UCSD-AML1 (cell line): Measurements from ENCODE around the gene CFAP100.
A peak's percentile ranks its signal among the peaks of the same experiment; 100 is the strongest.

Source experiments
- DNase-seq: peaks from one replicate; lab custom pipeline; 2025; ENCODE audit not compliant: unreplicated experiment; lab: John Stamatoyannopoulos, UW

Gene CFAP100

DNA sequence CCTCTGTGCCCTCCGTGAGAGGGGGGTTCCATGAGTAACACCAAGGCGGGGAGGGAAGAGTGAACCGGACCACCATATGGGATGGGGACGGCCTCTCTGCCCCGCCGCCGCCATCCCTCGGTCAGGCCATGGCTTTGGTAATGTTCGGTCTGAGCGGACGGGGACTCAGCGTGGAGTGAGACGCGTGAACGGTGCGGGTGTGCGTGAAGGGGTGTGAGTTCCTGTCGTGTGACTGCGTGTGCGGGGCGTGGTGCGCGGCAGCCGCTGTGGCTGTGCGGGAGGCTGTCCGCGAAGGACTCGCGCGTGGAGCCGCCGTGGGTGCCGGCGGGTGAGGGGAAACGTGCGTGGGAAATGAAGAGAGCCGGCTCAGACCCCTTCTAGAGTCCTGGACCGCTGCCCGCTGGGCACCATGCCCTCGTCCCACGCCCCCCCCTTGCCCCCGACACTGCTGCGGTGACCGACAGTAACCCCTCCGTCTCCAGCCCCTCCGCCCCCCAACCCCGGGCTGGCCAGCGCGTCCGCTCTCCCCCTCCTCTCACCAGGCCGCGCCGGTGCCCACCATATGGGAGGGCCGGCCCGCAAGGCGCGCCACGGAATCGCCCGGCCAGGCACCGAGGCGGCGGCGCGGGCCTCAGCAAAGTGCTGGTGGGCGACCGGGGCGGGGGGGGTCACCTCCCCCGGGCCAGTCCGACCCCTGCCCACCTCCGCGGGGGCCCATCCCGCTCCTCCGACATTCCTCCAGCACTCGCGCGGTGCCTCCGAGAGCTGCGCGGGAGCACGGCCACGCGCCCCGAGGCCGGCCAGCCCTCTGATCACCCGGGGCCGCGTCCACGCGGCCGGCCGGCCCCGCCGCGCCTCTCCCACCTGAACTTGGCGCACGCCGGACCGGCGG lies 38.1 kb upstream of the CFAP100 start:
- DNase-seq: no peak

DNA sequence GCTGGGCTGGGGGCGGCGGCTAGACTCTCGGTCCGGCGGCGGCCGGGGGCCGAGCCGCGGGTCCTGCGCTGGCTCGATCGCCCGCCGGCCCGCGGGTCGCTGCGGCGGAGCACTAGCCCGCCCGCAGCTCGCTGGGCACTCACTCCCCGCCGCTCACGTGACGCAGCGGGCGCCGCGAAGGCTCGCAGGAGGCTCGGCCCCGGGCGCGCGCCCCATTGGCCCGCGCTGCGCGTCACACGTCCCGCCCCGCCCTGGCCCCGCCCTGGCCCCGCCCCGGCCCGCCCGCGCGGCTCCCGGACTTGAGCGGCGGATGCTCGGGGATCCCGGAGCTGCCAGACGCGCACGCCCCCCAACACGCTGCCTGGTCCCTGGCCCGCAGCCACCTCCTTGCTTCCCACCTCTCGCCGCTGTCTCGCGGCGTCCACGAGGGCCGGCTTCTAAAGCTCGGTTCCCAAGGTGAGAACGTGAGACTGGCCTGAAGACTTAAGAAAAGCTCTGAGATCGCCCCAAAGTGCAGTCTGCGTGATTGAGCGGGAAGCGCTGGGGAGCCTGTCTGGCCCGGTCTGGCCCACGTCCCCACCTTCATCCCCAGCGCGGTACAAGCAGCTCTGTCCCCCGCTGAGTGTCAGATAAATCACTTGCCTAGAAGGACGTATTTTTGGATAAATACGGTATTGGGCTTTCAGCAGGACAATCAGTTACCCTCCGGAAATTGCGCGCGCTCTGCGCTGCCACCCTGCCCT lies 37.2 kb upstream of the CFAP100 start, which contains the start of gene KLF15:
Gene KLF15, minus strand, starts transcription at position 114 of the 743 bp plus-strand sequence. CDS start 4,486 bp downstream, outside the sequence.
- DNase-seq: peak; percentile 75

GRCh38 chr3:126358038-126358815 lies 36.5 kb upstream of the CFAP100 start:
- no peak for DNase-seq

DNA sequence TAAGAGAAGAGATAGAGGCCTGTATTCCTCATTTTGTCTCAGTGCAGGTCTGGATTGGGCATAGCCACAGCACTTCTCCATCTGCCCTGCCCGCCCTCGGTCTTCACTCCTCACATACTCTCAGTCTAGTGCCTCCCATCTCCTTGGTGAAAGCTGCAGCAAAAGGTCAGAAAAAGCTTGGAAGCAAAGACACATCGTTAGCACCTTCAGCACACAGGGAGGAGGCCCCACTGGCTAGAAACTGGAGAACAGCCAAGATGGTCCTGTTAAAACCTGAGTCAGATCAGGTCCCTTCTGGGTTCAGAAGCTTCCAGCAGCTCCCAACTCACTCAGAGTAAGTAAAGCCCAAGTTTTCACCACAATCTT lies 35.9 kb upstream of the CFAP100 start:
- DNase-seq: no peak

GRCh38 chr3:126360046-126360713 lies 34.5 kb upstream of the CFAP100 start:
- no peak for DNase-seq

- DNase-seq: no peak
These were observed 34.0 kb upstream of the CFAP100 start for GRCh38 chr3:126360714-126361060.

- DNase-seq: no peak
These were observed 33.5 kb upstream of the CFAP100 start for GRCh38 chr3:126361211-126361610.

DNA sequence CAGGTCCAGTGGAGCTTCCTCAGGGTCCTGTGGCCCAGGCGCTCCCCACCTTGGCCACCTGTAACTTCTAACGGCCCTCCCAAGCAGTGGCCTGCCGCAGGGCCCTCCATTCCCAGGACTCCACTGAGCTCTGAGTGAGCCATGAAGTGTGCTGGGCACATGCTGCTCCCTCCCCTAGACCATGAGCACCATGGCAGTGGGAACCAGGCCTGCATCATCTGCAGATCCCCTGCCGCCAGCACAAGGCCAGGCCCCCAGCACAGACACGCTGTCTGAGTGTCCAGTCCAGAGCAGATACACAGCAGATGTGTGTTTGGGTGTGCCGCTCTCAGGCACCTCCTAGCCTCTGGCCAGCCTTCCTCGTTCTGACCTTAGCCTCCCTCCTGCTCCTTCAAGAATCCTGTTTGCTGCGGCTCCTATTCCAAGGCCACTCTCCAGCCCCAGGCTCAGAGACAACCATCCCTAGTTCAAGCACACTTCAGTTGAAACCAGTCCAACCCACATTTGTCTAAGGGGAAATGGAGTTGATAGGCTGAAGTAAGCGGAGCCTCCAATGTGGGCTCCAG lies 30.5 kb upstream of the CFAP100 start:
- DNase-seq: no peak

DNA sequence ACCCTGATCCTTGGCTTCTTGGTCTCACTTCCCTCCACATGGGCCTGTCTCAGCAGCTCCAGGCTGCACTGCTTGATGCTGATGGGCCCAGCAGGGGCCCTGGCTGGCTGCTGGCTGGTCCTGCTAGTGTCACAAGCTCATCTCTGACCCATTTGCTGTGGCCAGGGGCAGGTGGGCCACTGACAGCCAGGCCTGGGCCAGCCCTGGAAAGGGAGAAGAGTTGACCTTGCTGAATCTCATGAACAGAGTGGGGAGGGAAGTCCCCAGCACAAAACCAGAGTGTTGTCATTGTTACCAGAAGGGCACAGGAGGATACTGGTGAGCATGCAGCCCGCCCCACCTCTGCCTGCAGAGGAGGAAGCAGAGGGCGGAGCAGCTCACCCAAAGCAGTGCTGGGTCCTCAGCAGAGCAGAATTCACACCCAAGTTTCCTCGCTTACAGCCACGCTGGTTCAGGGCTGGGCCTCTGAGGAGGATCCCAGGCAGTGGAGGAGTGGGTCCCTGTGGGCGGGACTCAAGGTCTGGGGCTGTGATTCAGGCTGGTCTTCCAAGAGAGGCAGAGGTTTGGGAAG lies 29.9 kb upstream of the CFAP100 start:
- no peak for DNase-seq

- DNase-seq: no peak
These were observed 29.1 kb upstream of the CFAP100 start for GRCh38 chr3:126365351-126366277.

GRCh38 chr3:126367316-126367805 lies 27.3 kb upstream of the CFAP100 start:
- no peak for DNase-seq

- no peak for DNase-seq
These were observed 25.2 kb upstream of the CFAP100 start for GRCh38 chr3:126369490-126369889.

- DNase-seq: no peak
These were observed 24.7 kb upstream of the CFAP100 start for GRCh38 chr3:126370055-126370454.

- no peak for DNase-seq
These were observed 24.1 kb upstream of the CFAP100 start for GRCh38 chr3:126370606-126371005.

DNA sequence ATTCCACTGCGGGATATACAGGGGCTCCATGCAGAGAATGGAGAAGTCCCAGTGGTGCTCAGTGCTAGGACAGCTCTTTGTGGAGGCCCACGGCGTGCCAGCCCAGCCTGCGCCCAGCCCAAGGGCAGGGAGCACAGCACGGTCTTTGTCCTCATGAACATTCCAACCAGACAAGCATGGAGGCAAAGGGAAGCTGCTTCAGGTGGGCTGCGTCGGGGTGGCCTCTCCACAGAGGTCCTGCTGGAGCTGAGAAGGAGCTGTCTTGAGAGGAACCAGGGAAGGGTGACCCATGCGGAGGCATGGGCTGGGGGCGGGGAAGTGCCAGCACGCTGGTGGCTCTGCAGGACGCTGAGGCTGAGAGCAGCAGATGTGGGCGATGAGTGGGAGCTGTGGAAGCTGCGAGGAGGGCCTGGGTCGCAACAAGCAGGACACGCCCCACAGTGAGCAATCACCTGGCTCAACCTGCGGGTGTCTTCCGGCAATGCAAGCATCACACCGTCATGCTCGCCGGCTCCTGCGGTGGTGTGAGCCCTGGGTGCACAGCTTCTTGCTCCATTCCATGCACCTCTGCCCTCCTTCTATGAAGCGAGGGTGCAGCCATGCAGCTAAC lies 23.5 kb upstream of the CFAP100 start:
- no peak for DNase-seq

GRCh38 chr3:126372413-126373145 lies 22.1 kb upstream of the CFAP100 start:
- DNase-seq: no peak

DNA sequence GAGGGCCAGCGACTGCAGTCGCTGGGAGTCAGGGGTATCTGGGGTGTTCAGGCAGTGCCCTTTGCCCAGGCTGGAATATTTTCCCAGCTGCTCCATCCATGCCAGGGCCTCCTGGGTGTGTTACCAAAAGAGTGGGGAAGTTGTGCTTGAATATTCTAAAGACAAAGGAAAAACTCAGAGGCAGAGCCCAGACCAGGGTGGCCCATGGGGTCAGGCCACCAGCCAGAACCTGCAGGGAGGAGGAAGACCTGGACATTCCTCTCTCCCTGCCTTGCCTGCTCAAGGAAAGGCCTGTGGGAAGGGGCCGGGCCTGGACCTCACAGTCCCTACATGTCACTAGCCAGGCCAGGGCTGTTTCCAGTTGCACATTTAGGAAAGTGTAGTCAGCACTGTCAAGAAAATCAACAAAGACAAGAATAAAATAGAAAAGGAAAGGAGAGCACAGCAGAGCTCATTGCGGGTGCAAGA lies 21.5 kb upstream of the CFAP100 start:
- no peak for DNase-seq
